HG03460 (cell line): ENCODE data around the gene NUMB.

Experiments used
- ATAC-seq: cut with Tn5 transposase; IDR thresholded peaks from one replicate; pipeline ENCODE4 v1.9.1; 2021; ENCODE audit not compliant: unreplicated experiment

NUMB gene

DNA sequence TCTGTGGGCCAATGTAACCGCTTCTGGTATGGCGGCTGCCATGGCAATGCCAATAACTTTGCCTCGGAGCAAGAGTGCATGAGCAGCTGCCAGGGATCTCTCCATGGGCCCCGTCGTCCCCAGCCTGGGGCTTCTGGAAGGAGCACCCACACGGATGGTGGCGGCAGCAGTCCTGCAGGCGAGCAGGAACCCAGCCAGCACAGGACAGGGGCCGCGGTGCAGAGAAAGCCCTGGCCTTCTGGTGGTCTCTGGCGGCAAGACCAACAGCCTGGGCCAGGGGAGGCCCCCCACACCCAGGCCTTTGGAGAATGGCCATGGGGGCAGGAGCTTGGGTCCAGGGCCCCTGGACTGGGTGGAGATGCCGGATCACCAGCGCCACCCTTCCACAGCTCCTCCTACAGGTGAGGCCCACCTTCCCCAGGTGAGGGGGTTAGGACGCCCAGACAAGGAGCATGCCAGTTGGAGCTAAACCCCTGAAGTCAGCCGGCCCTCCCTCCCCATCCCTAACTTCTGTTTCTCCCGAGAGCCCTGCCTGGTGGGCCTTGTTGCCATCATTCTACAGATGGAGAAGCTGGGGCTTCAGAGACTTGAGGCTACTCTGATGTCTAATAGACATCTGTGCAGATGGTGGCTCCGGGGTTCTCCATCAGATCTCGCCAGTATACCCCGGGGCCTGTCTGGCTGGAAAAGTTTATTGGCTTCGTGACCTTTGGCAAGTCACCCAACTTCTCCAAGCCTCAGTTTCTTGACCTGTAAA, 195.7 kb downstream of the NUMB start:
- no peak for ATAC-seq

DNA sequence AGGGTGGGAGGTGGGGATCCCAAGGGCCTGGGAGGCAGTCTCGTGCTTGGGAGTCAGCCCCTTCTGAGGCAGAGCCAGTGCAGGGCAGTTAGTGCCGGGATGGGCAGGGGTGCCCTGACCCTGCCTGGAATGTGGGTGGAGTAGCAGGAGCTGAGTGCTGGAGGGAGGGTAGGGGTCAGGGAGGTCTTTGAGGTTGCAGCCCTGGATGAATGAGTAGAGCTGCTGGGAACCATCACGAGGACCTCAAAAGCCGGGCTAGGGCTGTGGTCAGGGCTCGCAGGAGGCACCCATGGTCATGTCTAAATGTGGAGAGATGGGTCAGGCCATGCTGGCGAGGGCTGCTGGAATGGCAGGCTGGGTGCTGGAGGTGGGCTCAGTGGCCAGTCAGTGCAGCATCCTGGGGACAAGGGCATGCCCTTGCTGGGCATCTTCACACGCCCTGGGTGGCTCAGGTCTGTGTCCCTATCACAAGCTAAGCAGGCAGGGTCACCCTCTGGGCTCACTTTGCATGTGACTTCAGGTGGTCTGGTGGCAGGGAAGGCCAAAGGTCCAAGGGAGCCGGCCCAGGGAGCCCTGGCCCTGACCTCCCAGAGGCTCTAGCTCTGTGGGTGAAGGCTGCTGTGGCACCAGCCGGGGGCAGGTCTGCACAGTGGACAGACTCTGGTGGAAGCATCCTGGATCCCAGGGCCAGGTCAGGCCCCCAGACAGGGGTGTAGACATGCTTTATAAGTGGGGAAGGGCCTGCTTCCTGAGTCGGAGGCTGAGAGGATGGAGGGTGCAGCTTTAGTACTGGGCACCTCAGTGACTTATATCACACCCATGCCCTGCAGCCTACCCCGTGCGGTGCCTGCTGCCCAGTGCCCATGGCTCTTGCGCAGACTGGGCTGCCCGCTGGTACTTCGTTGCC, 196.6 kb downstream of the NUMB start:
- ATAC-seq, result no peak

DNA sequence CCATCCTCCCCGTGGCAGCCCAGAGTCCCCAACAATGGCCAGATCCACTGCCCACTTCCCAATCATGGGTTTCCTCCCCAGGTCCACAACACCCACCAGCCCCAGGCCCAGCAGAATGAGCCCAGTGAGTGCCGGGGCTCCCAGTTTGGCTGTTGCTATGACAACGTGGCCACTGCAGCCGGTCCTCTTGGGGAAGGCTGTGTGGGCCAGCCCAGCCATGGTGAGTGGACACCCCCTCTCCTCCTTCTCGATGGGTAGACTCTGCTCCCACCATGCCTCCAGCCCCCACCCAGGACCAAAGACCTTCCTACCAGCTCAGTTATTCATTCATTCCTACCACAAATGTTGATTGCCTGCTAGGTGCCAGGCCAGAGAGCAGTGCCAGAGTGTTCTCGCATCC, 197.3 kb downstream of the NUMB start:
- no peak for ATAC-seq

DNA sequence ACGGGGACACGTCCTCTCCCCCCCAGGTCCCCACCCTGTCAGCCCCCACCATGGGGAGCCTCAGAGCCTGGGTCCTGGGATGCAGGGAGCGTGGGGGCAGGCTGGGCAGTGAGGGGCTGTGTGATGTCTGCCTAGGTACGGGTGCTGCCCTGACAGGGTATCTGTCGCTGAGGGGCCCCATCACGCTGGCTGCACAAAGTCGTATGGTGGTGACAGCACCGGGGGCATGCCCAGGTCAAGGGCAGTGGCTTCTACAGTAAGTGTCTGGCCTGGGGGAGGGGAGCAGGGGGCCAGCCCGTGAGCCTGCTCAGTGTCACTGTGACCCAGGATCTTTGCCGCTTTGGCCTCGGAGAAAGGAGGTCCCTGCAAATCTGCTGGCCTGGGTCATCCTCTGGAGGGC, 197.8 kb downstream of the NUMB start:
- ATAC-seq, result no peak

DNA sequence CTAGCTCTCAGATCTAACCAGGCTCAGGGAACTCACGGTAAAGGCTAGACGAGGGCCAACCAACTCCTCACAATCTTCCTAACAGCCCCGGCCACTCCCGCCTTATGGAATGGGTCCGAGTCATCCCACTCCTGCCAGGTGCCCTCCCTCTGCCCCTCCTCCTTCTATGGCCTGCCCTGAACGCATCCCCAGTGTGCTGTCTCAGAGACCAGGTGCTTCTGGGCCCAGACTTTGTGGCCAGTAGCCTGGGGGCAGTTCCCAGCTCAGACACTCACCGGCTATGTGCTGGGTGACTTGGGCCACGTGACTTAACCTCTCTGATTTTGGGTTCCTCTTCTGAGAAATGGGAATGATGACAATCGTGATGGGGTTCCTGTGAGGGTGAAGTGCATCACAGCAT, 198.5 kb downstream of the NUMB start:
- no peak for ATAC-seq

DNA sequence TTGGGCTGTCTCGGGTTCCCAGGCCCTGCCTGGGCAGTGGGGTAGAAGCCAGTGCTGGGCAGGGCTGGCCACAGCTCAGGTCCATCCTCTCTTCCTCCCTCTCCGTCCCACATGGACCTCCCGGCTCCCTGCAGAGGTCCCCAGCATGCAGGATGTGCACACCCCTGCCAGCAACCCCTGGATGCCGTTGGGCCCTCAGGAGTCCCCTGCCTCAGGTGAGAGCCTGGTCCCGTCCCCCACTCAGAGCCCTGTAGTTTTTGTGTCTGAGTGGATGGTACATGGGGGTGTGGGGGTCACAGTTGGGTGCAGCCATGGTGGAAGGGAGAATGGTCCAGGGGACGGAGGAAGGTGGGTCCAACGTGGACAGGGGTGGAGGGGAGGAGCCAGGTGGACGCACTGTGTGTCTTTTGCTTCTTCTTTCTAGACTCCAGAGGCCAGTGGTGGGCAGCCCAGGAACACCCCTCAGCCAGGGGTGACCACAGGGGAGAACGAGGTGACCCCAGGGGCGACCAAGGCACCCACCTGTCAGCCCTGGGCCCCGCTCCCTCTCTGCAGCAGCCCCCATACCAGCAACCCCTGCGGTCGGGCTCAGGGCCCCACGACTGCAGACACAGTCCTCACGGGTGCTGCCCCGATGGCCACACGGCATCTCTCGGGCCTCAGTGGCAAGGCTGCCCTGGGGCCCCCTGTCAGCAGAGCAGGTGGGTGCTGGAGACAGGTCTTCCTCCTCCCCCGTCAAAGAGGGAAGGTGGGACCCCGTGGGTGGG, 199.3 kb downstream of the NUMB start:
- no peak for ATAC-seq

DNA sequence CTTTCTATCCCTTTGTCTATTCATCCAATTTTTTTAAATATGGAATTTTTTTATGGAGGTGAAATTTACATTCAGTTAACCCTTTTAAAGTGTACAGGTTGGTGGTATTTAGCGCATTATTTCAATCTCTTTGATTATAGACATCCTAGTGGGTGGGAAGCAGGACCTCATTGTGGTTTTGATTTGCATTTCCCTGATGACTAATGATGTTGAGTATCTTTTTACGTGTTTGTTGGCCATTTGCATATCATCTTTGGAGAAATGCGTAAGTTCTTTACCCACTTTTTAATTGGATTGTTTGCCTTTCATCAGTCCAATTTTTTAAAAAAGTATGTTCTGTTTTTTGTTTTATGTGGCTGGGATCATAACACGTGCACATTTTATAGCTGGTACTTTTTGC, 200.3 kb downstream of the NUMB start:
- ATAC-seq, result no peak

DNA sequence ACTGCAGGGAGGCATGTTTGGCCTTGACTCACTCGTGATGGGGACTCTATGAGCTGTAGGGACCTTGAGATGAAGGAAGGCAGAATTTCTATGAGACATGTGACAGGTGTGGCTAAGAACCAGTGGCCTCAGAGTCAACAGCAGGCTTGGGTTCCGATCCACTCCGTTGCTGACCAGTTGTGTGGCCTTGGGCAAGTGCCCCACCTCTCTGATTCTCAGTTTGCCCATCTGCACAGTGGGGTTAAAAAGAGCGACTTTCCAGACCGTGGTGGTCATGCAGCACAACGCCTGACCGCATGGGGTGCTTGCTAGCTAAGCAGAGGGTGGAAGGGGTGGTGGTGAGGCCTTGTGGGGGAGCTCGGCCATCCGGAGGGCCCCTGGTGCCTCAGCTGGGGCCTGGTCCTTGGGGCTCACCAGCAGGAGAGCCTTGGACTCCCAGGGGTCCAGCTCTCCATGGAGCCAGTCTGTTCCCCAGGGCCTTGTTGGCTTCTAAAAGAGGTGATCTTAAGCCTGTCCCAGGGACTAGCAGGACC, 202.6 kb downstream of the NUMB start:
- ATAC-seq, result no peak

DNA sequence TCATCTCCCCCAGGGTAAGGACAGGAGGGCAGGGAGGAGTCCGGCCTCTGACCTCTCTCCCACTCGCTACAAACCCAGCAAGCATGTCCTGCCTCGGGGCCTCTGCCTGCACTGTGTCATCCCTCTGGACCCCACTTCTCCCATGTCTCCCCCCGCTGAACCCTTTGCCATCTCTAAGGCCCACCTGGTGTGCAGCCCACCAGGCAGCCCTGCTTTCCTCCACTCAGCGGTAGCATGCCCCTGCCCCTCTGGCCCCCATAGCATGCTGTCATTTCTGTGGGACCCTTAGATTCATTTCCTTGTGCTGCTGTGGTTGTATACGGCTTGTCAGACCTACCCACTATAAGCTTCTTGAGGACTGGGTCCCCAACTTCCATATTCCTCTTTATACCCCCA, 203.3 kb downstream of the NUMB start:
- no peak for ATAC-seq

DNA sequence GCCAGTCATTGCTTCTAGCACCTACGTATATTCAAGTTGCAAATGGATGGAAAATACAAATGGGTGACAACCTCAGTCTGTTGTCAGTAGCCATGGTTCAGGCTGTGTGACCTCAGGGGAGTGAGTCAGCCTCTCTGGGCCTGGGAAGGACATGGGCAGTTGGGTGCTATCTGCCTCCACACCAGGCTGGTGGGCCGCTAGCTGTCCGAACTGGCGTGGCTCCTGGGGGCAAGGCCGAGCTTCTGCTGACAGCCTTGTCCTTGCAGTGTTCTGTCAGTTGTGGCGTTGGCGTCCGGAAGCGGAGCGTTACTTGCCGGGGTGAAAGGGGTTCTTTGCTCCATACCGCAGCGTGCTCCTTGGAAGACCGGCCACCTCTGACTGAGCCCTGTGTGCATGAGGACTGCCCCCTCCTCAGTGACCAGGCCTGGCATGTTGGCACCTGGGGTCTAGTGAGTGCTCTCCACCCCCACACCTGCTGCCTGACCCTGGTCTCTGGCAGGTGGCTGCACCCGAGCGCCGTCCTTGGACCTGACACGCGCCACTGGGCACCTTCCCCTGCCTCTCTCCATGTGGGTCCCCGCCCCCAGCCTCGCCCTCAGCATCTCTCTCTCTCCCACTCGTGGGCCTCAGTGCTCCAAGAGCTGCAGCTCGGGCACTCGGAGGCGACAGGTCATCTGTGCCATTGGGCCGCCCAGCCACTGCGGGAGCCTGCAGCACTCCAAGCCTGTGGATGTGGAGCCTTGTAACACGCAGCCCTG, 203.9 kb downstream of the NUMB start:
- no peak for ATAC-seq

DNA sequence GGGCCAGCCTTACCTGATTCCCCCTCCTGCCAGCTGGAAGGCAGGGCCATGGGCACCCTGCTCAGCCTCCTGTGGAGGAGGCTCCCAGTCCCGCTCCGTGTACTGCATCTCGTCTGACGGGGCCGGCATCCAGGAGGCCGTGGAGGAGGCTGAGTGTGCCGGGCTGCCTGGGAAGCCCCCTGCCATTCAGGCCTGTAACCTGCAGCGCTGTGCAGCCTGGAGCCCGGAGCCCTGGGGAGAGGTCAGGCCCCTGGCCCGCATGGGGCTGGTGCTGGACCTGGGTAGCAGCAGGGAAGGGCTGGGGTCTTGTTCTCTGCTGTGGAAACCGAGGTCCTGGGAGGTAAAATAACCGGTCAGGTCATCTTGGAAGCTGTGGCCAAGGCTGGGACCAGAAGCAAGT, 204.6 kb downstream of the NUMB start:
- ATAC-seq, result no peak

DNA sequence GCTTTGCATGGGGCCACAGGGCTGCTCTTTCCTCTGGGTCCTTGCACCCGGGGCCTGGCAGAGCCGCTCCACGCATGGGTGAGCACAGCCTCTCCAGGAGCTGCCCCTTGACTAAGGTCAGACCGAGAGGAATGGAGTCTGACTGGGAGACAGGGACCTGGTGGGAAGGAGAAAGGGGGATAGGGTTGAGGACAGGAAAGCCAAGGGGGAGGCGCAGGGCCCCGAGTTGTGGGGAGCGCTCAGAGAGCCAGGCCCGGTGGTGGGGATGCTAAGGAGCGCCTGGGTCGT, 205.1 kb downstream of the NUMB start:
- ATAC-seq, result no peak

DNA sequence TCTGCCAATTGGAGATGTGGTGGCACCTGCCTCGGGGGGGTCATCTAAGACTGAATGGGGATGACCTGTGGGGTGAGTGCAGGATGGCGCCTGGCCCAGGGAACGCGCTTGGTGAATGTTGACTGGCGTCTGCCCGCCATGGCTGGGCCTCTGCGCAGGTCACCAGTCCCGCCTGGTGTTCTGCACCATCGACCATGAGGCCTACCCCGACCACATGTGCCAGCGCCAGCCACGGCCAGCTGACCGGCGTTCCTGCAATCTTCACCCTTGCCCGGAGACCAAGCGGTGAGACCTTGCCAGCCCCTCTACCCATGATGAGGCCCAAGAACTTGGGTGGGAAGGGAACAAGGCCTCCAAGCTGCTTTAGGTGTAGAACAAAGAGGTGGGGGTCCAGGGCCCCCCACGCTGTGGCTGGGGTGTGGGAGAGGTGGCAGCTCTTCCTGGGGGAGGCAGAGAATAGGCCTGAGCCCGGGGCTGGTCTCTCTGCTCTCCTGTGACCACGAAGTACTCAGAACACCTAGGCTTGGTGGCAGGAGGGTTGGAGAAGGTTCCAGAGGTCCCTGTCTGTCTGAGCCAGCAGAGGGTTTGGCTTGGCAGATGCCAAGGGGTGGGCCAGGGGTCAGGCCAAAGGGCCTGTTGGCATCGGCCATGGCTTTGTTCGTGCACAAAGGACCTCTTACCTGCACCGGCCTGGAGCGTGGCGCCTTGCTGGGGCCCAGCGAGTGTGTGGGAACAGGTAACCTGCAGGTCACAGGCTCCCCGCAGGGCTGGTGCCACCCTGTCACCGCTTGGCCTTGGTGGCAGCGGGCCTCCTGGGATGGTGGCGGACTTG, 205.6 kb downstream of the NUMB start:
- no peak for ATAC-seq

DNA sequence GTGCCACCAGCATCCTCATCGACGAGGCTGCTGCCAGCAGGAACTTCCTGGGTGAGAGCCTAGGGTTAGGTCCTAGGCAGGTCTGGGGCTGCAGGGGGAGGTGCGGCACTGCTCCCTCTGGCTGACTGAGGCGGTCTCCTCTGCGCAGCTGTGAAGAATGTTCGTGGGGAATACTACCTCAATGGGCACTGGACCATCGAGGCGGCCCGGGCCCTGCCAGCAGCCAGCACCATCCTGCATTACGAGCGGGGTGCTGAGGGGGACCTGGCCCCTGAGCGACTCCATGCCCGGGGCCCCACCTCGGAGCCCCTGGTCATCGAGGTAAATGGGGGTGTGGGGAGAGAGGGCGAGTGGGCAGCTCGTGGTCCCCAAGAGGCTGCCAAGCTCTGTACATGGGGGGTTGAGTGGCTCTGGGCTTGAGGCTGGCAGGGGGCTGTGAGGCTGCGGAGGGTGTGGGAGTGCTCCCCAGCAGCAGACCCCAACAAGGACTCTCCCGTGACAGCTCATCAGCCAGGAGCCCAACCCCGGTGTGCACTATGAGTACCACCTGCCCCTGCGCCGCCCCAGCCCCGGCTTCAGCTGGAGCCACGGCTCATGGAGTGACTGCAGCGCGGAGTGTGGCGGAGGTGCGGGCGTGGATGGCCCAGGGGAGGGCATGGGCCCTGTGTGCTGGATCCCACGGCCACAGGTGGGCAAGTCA, 206.7 kb downstream of the NUMB start:
- no peak for ATAC-seq

DNA sequence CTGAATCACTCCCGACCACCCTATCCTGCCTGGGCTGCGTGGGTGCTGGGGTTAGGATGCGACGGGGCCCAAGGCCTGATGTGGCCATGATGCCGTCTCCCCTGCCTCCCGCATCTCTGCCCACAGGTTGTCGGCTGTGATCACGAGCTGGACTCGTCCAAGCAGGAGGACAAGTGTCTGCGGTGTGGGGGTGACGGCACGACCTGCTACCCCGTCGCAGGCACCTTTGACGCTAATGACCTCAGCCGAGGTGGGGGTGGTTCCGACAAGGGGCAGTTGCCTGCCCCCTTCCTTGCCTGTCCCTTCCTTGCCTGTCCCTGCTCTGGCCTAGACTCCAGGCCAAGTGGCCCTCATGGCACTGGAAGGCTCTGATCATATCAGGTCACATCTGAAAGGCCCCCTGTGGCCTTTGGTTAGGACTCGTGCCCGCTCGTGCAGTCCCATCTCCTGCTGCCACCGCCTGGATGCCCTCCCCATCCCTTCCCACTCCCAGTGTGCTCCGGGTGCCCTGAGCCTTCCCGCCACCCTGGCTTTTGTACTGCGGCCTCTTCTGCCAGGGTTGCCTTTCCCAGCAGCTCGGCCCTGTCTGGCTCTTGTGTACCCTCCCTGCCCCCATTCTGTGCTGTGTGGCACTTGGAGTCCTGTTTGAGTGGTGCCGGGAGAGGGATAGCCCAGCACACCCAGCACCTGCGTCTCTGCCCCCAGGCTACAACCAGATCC, 207.4 kb downstream of the NUMB start:
- no peak for ATAC-seq

DNA sequence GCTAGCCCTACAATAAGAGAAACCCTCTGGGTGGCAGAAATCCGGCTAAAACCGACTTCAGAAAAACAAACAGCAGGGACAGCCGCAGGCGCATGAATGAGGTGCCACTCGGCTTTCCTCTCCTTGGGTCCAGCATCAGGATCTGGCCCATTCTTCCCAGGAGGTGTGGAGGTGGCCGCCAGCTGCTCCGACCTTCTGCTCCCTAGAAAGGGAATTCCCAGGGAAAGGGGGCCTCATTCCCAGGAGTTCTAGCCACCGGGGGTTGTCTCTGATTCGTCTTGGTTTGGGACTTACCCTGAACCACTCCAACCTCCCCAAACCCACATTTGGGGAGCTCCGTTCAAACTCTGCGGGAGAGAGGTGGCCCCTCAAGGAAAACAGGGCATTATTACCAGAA, 208.0 kb downstream of the NUMB start:
- ATAC-seq, result no peak

DNA sequence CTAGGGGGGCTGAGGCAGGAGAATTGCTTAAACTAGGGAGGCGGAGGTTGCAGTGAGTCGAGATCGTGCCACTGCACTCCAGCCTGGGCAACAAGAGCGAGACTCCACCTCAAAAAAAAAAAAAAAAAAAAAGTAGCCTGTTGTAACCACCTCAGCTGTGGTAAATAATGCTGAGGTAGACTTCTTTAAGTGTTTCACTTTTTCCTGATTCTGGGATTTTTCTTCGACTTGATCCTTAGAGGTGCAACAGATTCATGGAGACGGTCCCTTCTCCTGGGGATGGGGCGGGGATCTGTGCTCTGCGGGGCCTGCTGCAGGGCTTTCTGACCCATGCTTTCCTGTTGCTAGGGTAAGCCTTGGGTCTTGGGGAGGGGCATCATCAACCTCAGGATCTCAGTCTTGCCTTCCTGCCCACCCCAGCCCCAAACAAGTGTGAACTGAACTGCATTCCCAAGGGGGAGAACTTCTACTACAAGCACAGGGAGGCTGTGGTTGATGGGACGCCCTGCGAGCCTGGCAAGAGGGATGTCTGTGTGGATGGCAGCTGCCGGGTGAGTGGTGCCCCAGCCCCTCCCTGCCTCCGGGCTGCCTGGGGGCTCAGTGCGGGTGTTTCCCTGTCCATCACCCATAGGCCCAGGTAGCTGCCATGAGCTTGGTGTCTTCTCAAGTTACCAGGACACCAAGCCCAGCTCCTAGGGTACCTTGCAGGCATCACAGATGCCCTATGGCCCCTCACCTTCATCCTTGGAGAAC, 208.6 kb downstream of the NUMB start:
- ATAC-seq, result no peak

DNA sequence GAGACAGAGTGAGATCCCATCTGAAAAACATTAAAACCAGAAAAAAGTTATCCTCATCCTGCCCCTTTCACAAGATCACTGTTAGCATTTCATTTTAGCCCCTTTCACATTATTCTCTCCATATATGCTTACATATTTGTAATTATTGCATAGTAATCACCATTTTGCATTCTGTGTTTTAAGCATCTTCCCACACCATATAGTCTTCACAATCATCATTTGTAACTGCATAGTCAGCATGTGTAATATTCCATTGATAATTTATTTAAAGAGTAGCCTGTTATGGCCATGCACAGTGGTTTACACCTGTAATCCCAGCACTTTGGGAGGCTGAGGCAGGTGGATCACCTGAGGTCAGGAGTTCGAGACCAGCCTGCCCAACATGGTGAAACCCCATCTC, 209.2 kb downstream of the NUMB start:
- no peak for ATAC-seq
